Right atrium auricular region (tissue), 2 donors: ENCODE data around the gene PSME1. TPM values are rescaled to one million over a fixed set of nuclear protein-coding genes. Genes with fewer than 3 reads are reported as not detected.
"Not testable (repeated sequence)": the region's sequence is repeated elsewhere in the genome, so short reads cannot be mapped to it uniquely, and the experiment has no call there.

Experiments used
- DNase-seq: peaks from one replicate; pipeline ENCODE4 v3.0.0-alpha.2; 2019; ENCODE audit warnings: low spot score
- H3K27ac ChIP-seq, 2 donors: fragments of 200-600 bp; sonication (generic); 1 replicate in 1 of 2; 2 replicates in 1 of 2; pipeline ENCODE4 v1.5.1; 2016 to 2019
- H3K27me3 ChIP-seq, 2 donors: fragments of 200-600 bp; sonication (generic); one replicate each; pipeline versions ENCODE4 v1.5.1 to v1.6.0; 2017 to 2019
- H3K36me3 ChIP-seq: fragments of 200-600 bp; sonication (generic); one replicate; pipeline ENCODE4 v1.5.1; 2016
- H3K4me1 ChIP-seq, 2 donors: fragments of 200-600 bp; sonication (generic); one replicate each; pipeline versions ENCODE4 v1.5.1 to v1.6.0; 2017 to 2019
- H3K4me3 ChIP-seq, 2 donors: fragments of 200-600 bp; sonication (generic); 1 replicate in 1 of 2; 2 replicates in 1 of 2; pipeline ENCODE4 v1.5.1; 2017 to 2019; ENCODE audit warnings: mild to moderate bottlenecking in 1 of 2, moderate library complexity in 1 of 2
- H3K9me3 ChIP-seq, 2 donors: fragments of 200-600 bp; sonication (generic); one replicate each; pipeline ENCODE4 v1.5.1; 2019
- CTCF ChIP-seq, 2 donors: fragments of 200-600 bp; sonication (generic); IDR thresholded peaks; one replicate each; pipeline ENCODE4 v1.5.1; 2019; ENCODE audit warnings: antibody characterized with exemption in 2 of 2
- total RNA-seq, 2 donors: library from RNA; depleted of rRNA; stranded (reverse); fragments of >200 nt; gene quantifications; one replicate each; pipeline ENCODE4 v1.1.0, GENCODE V29; 2016

The PSME1 gene
- total RNA-seq, 2 donors from 2014 or later, result 72.9 to 112 TPM

- Histone ChIP-seq H3K4me3 (no peak overlapping the region), H3K9me3 (no peaks in the 10 kb centered on the region), H3K36me3 (no peaks in the 10 kb centered on the region), H3K27ac (no peak overlapping the region), H3K27me3 (no peaks in the 10 kb centered on the region), H3K4me1 (no peaks in the 10 kb centered on the region)
- no peak for DNase-seq
- TF ChIP-seq CTCF (IDR thresholded peaks at IDR 0.05), result no peak
These were observed 33.5 kb upstream of the PSME1 start for GRCh38 chr14:24102357-24103048.

GRCh38 chr14:24103451-24103850 lies 32.5 kb upstream of the PSME1 start:
- H3K36me3 ChIP-seq, result no peaks in the 10 kb centered on the region
- H3K27ac ChIP-seq, result no peak overlapping the region
- DNase-seq, result no peak
- H3K27me3 ChIP-seq, result no peaks in the 10 kb centered on the region
- no peak for TF ChIP-seq CTCF (IDR thresholded peaks at IDR 0.05)
- no peaks in the 10 kb centered on the region for H3K4me1 ChIP-seq
- H3K4me3 ChIP-seq, result no peak overlapping the region
- no peaks in the 10 kb centered on the region for H3K9me3 ChIP-seq

GRCh38 chr14:24105609-24106239 lies 30.3 kb upstream of the PSME1 start:
- H3K4me1 ChIP-seq, H3K36me3 ChIP-seq, H3K4me3 ChIP-seq, H3K9me3 ChIP-seq, DNase-seq, H3K27ac ChIP-seq, H3K27me3 ChIP-seq: not testable (repeated sequence)

- no peak for TF ChIP-seq CTCF (IDR thresholded peaks at IDR 0.05)
- Histone ChIP-seq H3K27me3 (no peaks in the 10 kb centered on the region), H3K36me3 (no peaks in the 10 kb centered on the region), H3K4me1 (peaks cover 0 to 7% of the 10 kb centered on the region in 2 donors), H3K27ac (no peak overlapping the region), H3K4me3 (no peak overlapping the region), H3K9me3 (no peaks in the 10 kb centered on the region)
- no peak for DNase-seq
These were observed 29.2 kb upstream of the PSME1 start for GRCh38 chr14:24106672-24107271.

GRCh38 chr14:24108336-24108874 lies 27.6 kb upstream of the PSME1 start:
- H3K27ac ChIP-seq, result no peak overlapping the region
- DNase-seq, result no peak
- no peaks in the 10 kb centered on the region for H3K36me3 ChIP-seq
- H3K4me3 ChIP-seq, result no peak overlapping the region
- H3K27me3 ChIP-seq, result no peaks in the 10 kb centered on the region
- no peak for TF ChIP-seq CTCF (IDR thresholded peaks at IDR 0.05)
- no peaks in the 10 kb centered on the region for H3K9me3 ChIP-seq
- peaks cover 0 to 10% of the 10 kb centered on the region in 2 donors for H3K4me1 ChIP-seq

GRCh38 chr14:24110060-24110459 lies 25.9 kb upstream of the PSME1 start:
- no peaks in the 10 kb centered on the region for H3K36me3 ChIP-seq
- no peak overlapping the region for H3K27ac ChIP-seq
- TF ChIP-seq CTCF (IDR thresholded peaks at IDR 0.05), result no peak
- H3K9me3 ChIP-seq, result no peaks in the 10 kb centered on the region
- peaks cover 0 to 12% of the 10 kb centered on the region in 2 donors for H3K4me1 ChIP-seq
- H3K4me3 ChIP-seq, result no peak overlapping the region
- DNase-seq, result no peak
- no peaks in the 10 kb centered on the region for H3K27me3 ChIP-seq
